NCI-H2081 (cell line): ENCODE measurements around the gene PEX11G.
"Not testable (repeated sequence)": the region's sequence is repeated elsewhere in the genome, so short reads cannot be mapped to it uniquely, and the experiment has no call there.

Experiments
- DNase-seq, 2 experiments: peaks; one replicate each; lab custom pipeline; 2025; lab: John Stamatoyannopoulos, UW

Gene PEX11G

GRCh38 chr19:7433456-7433855 is 55.4 kb downstream of the PEX11G start:
- DNase-seq = not testable (repeated sequence)

- DNase-seq = no peak
These were observed 59.1 kb downstream of the PEX11G start for GRCh38 chr19:7429638-7430282.

- DNase-seq = no peak
These were observed 60.2 kb downstream of the PEX11G start for GRCh38 chr19:7428651-7429113.

GRCh38 chr19:7427944-7428343 is 60.9 kb downstream of the PEX11G start:
- no peak for DNase-seq

GRCh38 chr19:7426986-7427385 is 61.8 kb downstream of the PEX11G start:
- no peak for DNase-seq
